Measurements from ENCODE around the gene PMM1.
"Not testable (repeated sequence)": the region's sequence is repeated elsewhere in the genome, so short reads cannot be mapped to it uniquely, and the experiment has no call there.

DNA sequence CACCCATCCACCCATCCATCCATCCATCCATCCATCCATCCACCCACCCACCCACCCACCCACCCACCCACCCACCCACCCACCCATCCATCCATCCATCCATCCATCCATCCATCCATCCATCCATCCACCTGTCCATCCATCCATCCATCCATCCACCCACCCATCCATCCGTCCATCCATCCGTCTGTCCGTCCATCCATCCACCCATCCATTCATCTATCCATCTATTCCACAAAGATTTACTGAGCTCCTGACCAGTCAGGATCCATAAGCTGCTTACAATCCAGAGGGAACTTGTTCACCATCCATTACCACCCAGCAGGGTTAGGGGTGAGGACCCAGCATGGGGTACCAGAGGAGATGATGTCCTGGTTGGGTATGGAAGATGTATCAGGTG is 17.3 kb downstream of the PMM1 start:
- TF ChIP-seq, protein P1, sequence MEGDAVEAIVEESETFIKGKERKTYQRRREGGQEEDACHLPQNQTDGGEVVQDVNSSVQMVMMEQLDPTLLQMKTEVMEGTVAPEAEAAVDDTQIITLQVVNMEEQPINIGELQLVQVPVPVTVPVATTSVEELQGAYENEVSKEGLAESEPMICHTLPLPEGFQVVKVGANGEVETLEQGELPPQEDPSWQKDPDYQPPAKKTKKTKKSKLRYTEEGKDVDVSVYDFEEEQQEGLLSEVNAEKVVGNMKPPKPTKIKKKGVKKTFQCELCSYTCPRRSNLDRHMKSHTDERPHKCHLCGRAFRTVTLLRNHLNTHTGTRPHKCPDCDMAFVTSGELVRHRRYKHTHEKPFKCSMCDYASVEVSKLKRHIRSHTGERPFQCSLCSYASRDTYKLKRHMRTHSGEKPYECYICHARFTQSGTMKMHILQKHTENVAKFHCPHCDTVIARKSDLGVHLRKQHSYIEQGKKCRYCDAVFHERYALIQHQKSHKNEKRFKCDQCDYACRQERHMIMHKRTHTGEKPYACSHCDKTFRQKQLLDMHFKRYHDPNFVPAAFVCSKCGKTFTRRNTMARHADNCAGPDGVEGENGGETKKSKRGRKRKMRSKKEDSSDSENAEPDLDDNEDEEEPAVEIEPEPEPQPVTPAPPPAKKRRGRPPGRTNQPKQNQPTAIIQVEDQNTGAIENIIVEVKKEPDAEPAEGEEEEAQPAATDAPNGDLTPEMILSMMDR (IDR thresholded peaks at IDR 0.05) = not testable (repeated sequence)
- not testable (repeated sequence) for TF ChIP-seq ZFX (IDR thresholded peaks at IDR 0.05; ENCODE audit: borderline replicate concordance)

Measured in 22Rv1 (cell line).